Liver (tissue), 3 donors: ENCODE measurements around the gene EFCAB11.

Source experiments
- FOXA1 ChIP-seq: IDR thresholded peaks from 2 replicates; pipeline ENCODE4 v1.6.1; 2016; ENCODE audit warnings: antibody characterized with exemption
- GABPA ChIP-seq, 2 donors: IDR thresholded peaks in 1 of 2; conservative IDR thresholded peaks in 1 of 2; 2 replicates each; pipeline ENCODE4 v1.6.1; 2016; ENCODE audit warnings: antibody characterized with exemption in 2 of 2, mild to moderate bottlenecking in 1 of 2, moderate library complexity in 1 of 2
- HNF4A ChIP-seq, 2 donors: conservative IDR thresholded peaks; 2 replicates each; pipeline ENCODE4 v1.6.1; 2016; ENCODE audit warnings: antibody characterized with exemption in 2 of 2, mild to moderate bottlenecking in 2 of 2
- JUND ChIP-seq, 2 donors: IDR thresholded peaks; 2 replicates each; pipeline ENCODE4 v1.6.1; 2016; ENCODE audit warnings: antibody characterized with exemption in 2 of 2
- RXRA ChIP-seq, 2 donors: IDR thresholded peaks; 2 replicates each; pipeline ENCODE4 v1.6.1; 2017 to 2018; ENCODE audit warnings: antibody characterized with exemption in 2 of 2, mild to moderate bottlenecking in 1 of 2
- TF ChIP-seq, protein P1 (sequence below): fragments of 150-350 bp; IDR thresholded peaks from 2 replicates; pipeline ENCODE4 v1.5.1; 2017; ENCODE audit warnings: improper control_type of control experiment, low read depth, low read length; ENCODE audit not compliant: missing input control
- donor health status: healthy.
- donor health status: healthy.

DNA sequence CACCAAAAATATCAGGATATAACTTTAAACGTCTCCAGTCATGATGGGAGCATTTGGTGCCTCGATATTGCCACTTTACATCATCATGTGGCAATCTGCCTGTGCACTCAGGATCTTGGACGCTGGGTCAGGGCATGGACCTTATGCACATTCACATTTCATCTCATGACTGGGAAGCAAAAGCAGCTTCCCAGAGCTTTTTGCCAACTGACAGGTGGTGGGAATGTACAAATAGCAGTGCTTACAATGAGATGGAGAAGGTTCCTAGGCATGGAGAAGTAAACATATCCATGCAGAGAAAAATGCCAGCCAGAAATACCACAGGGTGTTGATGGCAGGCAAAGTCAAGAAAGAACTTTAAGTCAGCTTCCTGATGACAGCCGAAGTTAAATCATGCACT, 30.3 kb downstream of the EFCAB11 start:
- TF ChIP-seq FOXA1 (peak; percentile 78), JUND (IDR thresholded peaks at IDR 0.05) (peak; percentile 61 to 72), RXRA (IDR thresholded peaks at IDR 0.05) (peak; percentile 93 to 99), HNF4A (conservative IDR thresholded peaks at IDR 0.05) (peak; percentile 97), GABPA (IDR thresholded peaks at IDR 0.05 in 1 of 2, conservative IDR thresholded peaks at IDR 0.05 in 1 of 2) (no peak)
- TF ChIP-seq, protein P1, sequence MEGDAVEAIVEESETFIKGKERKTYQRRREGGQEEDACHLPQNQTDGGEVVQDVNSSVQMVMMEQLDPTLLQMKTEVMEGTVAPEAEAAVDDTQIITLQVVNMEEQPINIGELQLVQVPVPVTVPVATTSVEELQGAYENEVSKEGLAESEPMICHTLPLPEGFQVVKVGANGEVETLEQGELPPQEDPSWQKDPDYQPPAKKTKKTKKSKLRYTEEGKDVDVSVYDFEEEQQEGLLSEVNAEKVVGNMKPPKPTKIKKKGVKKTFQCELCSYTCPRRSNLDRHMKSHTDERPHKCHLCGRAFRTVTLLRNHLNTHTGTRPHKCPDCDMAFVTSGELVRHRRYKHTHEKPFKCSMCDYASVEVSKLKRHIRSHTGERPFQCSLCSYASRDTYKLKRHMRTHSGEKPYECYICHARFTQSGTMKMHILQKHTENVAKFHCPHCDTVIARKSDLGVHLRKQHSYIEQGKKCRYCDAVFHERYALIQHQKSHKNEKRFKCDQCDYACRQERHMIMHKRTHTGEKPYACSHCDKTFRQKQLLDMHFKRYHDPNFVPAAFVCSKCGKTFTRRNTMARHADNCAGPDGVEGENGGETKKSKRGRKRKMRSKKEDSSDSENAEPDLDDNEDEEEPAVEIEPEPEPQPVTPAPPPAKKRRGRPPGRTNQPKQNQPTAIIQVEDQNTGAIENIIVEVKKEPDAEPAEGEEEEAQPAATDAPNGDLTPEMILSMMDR: no peak
